ENCODE measurements around the gene PRPF6. TPM values are rescaled to one million over a fixed set of nuclear protein-coding genes. Genes with fewer than 3 reads are reported as not detected.
A peak's percentile ranks its signal among the peaks of the same experiment; 100 is the strongest.

Gene PRPF6
- total RNA-seq, 1 experiment from 2014 or later = 103 TPM

DNA sequence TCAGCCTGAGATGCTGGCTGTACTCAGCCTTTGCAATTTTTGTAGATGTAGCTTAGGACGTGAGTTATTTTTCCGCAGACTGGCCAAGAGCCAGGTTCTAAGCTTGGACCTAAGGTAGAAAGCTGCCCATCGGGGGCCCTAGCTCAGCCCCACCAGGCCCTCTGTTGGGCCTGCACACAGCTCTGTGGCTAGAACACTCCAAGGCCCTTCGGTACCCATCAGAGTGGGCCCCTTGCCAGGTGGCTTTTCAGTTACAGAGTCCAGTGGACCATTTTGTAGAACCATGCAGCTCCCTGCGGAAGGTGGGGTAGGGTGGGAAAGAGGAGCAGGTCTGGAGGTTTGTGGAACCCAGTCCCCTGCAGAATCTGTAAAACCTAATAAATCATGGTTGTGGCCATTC is 47.3 kb upstream of the PRPF6 start:
- CTCF ChIA-PET = no interaction called here
- Histone ChIP-seq H3K27me3 (ENCODE audit: insufficient read depth, low read depth) (no peaks in the 10 kb centered on the region), H3K79me2 (ENCODE audit: low read depth) (no peaks in the 10 kb centered on the region), H3K9me3 (ENCODE audit: insufficient read depth, low read depth) (no peaks in the 10 kb centered on the region), H3K4me1 (replicated peaks; ENCODE audit: insufficient read depth) (no peaks in the 10 kb centered on the region), H3K9me2 (ENCODE audit: insufficient read depth) (no peaks in the 10 kb centered on the region), H3K27ac (no peak overlapping the region), H3K4me3 (no peak overlapping the region), H3K4me2 (no peak overlapping the region), H2AFZ (no peak overlapping the region), H4K20me1 (ENCODE audit: insufficient read depth) (peaks cover 47% of the 10 kb centered on the region; the same call in 1 of the 2 replicates), H3F3A (ENCODE audit: insufficient read depth, low read depth) (peaks cover 23% of the 10 kb centered on the region), H3K36me3 (ENCODE audit: low read depth) (peaks cover 13% of the 10 kb centered on the region)
- no peak for DNase-seq
- BruUV-seq (replicated peaks) = no TSS peak
- intact Hi-C loops (cut with micrococcal nuclease; ENCODE audit: unreplicated experiment) = no loop called here
- POLR2A ChIA-PET (ENCODE audit: unreplicated experiment) = interaction anchor here (0.7 kb wide), 1 partner anchor 211 kb away, joined by 4 read pairs; no protein-coding TSS in a partner anchor
- no peak for TF ChIP-seq EZH2 (IDR thresholded peaks at IDR 0.05; ENCODE audit: low read depth)
- TF ChIP-seq, protein P1, sequence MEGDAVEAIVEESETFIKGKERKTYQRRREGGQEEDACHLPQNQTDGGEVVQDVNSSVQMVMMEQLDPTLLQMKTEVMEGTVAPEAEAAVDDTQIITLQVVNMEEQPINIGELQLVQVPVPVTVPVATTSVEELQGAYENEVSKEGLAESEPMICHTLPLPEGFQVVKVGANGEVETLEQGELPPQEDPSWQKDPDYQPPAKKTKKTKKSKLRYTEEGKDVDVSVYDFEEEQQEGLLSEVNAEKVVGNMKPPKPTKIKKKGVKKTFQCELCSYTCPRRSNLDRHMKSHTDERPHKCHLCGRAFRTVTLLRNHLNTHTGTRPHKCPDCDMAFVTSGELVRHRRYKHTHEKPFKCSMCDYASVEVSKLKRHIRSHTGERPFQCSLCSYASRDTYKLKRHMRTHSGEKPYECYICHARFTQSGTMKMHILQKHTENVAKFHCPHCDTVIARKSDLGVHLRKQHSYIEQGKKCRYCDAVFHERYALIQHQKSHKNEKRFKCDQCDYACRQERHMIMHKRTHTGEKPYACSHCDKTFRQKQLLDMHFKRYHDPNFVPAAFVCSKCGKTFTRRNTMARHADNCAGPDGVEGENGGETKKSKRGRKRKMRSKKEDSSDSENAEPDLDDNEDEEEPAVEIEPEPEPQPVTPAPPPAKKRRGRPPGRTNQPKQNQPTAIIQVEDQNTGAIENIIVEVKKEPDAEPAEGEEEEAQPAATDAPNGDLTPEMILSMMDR (conservative IDR thresholded peaks at IDR 0.05) = no peak

DNA sequence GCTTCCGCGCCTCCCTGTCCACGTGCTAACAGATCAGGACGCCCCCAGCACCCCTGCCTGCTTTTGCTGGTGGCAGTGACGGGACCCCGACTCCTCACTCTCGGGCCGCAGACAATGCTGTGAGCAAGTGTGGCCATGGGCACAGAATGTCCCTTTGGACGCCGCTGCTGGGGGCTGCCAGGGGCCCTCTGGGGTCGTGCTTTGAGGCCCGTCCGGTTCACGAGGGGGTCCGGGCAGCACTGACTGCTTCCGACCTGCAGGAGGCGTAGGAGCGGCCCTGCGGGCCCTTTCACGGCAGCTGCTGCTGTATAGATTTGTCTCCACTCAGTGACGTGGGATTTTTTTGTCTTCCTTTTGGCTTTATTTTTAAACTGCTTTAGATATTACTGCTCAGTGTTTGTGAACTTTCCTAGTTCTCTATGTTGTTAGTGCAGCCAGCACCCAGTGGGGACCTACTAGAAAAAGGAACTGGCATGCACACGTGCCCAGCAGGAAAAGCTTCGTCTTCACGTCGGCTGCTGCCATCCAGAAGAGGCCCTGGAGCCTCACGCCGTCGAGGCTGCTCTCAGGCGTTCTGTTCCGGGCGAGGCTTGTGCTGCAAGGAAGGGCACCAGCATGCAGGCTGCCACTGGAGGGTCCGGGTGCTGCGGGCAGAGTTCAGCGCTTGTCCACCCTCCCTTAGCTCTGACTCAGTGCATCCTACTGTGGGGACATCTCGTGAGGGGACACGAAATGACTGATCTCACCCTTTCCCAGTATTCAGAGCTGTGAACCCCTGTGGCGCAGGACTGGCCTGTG is 46.5 kb upstream of the PRPF6 start:
- H3F3A ChIP-seq (ENCODE audit: insufficient read depth, low read depth) = peaks cover 23% of the 10 kb centered on the region
- TF ChIP-seq, protein P1 (conservative IDR thresholded peaks at IDR 0.05) = peak; percentile 38; the same call in 1 of the 2 replicates
- no peak for TF ChIP-seq EZH2 (IDR thresholded peaks at IDR 0.05; ENCODE audit: low read depth)
- H3K36me3 ChIP-seq (ENCODE audit: low read depth) = peaks cover 10% of the 10 kb centered on the region
- H3K9me3 ChIP-seq (ENCODE audit: insufficient read depth, low read depth) = no peaks in the 10 kb centered on the region
- H3K4me3 ChIP-seq = no peak overlapping the region
- intact Hi-C loops (cut with micrococcal nuclease; ENCODE audit: unreplicated experiment) = no loop called here
- H3K27me3 ChIP-seq (ENCODE audit: insufficient read depth, low read depth) = no peaks in the 10 kb centered on the region
- H3K4me1 ChIP-seq (replicated peaks; ENCODE audit: insufficient read depth) = no peaks in the 10 kb centered on the region
- DNase-seq = no peak
- peaks cover 48% of the 10 kb centered on the region for H4K20me1 ChIP-seq (ENCODE audit: insufficient read depth)
- no peaks in the 10 kb centered on the region for H3K9me2 ChIP-seq (ENCODE audit: insufficient read depth)
- H3K4me2 ChIP-seq = no peak overlapping the region
- H2AFZ ChIP-seq = no peak overlapping the region
- H3K79me2 ChIP-seq (ENCODE audit: low read depth) = no peaks in the 10 kb centered on the region
- H3K27ac ChIP-seq = no peak overlapping the region
- CTCF ChIA-PET = interaction anchor here (0.7 kb wide), 1 partner anchor 572 kb away, joined by 3 read pairs; no protein-coding TSS in a partner anchor
- POLR2A ChIA-PET (ENCODE audit: unreplicated experiment) = no interaction called here
- BruUV-seq (replicated peaks) = no TSS peak

DNA sequence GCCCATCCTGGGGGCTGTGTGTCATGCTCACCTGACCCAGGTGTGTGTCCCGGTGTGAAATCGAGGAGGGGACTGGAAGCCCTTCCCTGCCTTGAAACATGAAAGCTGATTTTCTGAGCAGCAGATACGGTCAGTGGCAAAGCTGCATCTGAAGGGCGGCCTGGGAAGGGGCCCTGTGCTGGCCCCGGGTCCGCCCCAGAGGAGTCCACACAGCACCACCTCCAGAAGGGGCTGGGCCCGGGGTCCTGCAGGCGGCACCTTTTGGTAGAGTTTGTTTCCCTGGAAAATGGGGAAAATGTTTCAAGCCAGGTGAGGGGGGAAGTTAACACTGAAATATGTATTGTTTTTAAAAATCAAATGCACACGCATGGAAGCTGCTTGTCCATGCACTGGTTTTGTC is 45.5 kb upstream of the PRPF6 start:
- H4K20me1 ChIP-seq (ENCODE audit: insufficient read depth) = peaks cover 56% of the 10 kb centered on the region
- no TSS peak for BruUV-seq (replicated peaks)
- intact Hi-C loops (cut with micrococcal nuclease; ENCODE audit: unreplicated experiment) = no loop called here
- POLR2A ChIA-PET (ENCODE audit: unreplicated experiment) = interaction anchor here (0.5 kb wide), 1 partner anchor 170 kb away, joined by 3 read pairs; no protein-coding TSS in a partner anchor
- no peak overlapping the region for H3K4me3 ChIP-seq
- H3K27ac ChIP-seq = no peak overlapping the region
- no peaks in the 10 kb centered on the region for H3K27me3 ChIP-seq (ENCODE audit: insufficient read depth, low read depth)
- H3K36me3 ChIP-seq (ENCODE audit: low read depth) = peaks cover 11% of the 10 kb centered on the region
- H3K9me2 ChIP-seq (ENCODE audit: insufficient read depth) = no peaks in the 10 kb centered on the region
- CTCF ChIA-PET = no interaction called here
- DNase-seq = no peak
- H2AFZ ChIP-seq = no peak overlapping the region
- no peaks in the 10 kb centered on the region for H3K79me2 ChIP-seq (ENCODE audit: low read depth)
- no peak for TF ChIP-seq EZH2 (IDR thresholded peaks at IDR 0.05; ENCODE audit: low read depth)
- TF ChIP-seq, protein P1 (conservative IDR thresholded peaks at IDR 0.05) = no peak
- peaks cover 24% of the 10 kb centered on the region for H3F3A ChIP-seq (ENCODE audit: insufficient read depth, low read depth)
- no peaks in the 10 kb centered on the region for H3K4me1 ChIP-seq (replicated peaks; ENCODE audit: insufficient read depth)
- H3K9me3 ChIP-seq (ENCODE audit: insufficient read depth, low read depth) = no peaks in the 10 kb centered on the region
- no peak overlapping the region for H3K4me2 ChIP-seq

Data from PC-9 (cell line).